ENCODE data around the gene E2F6. TPM values are rescaled to one million over a fixed set of nuclear protein-coding genes. Genes with fewer than 3 reads are reported as not detected.

E2F6 gene
- total and polyA plus RNA-seq, 2 of the 13 experiments (the other 11 are each of a cell fraction or from before 2014, with no cell fraction given) = 27.3 to 36.0 TPM

DNA sequence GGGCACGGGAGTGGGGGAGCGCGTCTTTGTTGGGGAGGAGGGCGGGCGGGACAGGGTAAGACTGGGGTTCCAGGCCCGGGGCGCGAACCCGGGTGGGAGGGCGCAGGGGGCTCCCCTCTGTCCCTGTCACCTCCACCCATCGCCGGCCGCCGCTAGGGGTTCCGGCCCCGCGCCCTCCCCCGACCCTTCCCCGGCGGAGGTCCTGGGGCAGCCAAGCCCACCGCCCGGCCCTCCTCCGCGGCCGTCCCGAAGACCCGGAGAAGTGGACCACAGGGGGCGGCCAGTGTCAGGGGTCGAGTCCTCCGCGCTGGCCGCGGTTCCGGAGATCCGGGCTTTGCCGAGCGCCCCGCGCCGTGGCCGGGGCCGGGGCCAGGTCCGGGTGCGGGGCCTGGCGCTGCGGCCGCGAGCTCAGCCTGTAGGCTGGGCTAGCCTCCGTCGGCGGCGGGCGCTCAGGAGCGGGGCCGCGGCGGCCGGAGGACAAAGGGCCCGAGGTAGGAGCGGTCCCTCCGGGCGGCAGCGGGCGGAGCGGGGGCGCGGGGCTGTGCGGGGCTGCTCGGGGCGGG, 16.6 kb upstream of the E2F6 start (continued):
- TF ChIP-seq DBP (CRISPR knock-in tag; IDR thresholded peaks at IDR 0.05; ENCODE audit: not compliant biosample characterization) (no peak), ZNF816 (CRISPR knock-in tag; IDR thresholded peaks at IDR 0.05; ENCODE audit: borderline replicate concordance) (no peak), ETV6 (CRISPR knock-in tag; conservative IDR thresholded peaks at IDR 0.05) (0 out of 2 replicates have a peak, but pooled peaks have one; percentile 29), SMAD9 (CRISPR knock-in tag; IDR thresholded peaks at IDR 0.05) (no peak), ZNF451 (CRISPR knock-in tag; IDR thresholded peaks at IDR 0.05) (no peak), ZBTB40 (IDR thresholded peaks at IDR 0.05) (no peak), ZBTB40 (CRISPR knock-in tag; IDR thresholded peaks at IDR 0.05) (no peak), ZNF550 (CRISPR knock-in tag; IDR thresholded peaks at IDR 0.05; ENCODE audit: borderline replicate concordance) (no peak), HMGA1 (CRISPR knock-in tag; conservative IDR thresholded peaks at IDR 0.05) (no peak), MZF1 (CRISPR knock-in tag; IDR thresholded peaks at IDR 0.05; ENCODE audit: borderline replicate concordance) (no peak), HHEX (CRISPR knock-in tag; IDR thresholded peaks at IDR 0.05) (no peak), ZNF672 (CRISPR knock-in tag; IDR thresholded peaks at IDR 0.05) (no peak), SMARCE1 (IDR thresholded peaks at IDR 0.05; ENCODE audit: borderline replicate concordance) (no peak), KAT2B (IDR thresholded peaks at IDR 0.05; ENCODE audit: borderline replicate concordance, low read depth, low read length) (no peak), STAG1 (CRISPR knock-in tag; IDR thresholded peaks at IDR 0.05) (no peak)
- TF ChIP-seq, protein P1, sequence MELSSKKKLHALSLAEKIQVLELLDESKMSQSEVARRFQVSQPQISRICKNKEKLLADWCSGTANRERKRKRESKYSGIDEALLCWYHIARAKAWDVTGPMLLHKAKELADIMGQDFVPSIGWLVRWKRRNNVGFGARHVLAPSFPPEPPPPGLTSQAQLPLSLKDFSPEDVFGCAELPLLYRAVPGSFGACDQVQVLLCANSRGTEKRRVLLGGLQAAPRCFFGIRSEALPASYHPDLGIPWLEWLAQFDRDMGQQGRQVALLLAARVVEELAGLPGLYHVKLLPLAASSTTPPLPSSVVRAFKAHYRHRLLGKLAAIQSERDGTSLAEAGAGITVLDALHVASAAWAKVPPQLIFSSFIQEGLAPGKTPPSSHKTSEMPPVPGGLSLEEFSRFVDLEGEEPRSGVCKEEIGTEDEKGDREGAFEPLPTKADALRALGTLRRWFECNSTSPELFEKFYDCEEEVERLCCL (CRISPR knock-in tag; IDR thresholded peaks at IDR 0.05; ENCODE audit: borderline replicate concordance) = no peak
- TF ChIP-seq, protein P2, sequence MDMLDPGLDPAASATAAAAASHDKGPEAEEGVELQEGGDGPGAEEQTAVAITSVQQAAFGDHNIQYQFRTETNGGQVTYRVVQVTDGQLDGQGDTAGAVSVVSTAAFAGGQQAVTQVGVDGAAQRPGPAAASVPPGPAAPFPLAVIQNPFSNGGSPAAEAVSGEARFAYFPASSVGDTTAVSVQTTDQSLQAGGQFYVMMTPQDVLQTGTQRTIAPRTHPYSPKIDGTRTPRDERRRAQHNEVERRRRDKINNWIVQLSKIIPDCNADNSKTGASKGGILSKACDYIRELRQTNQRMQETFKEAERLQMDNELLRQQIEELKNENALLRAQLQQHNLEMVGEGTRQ (IDR thresholded peaks at IDR 0.05; ENCODE audit: low read depth, low read length) = no peak
- TF ChIP-seq, protein P2 (CRISPR knock-in tag; IDR thresholded peaks at IDR 0.05; ENCODE audit: borderline replicate concordance) = no peak

Measured in HepG2 (cell line).